H9 (cell line): ENCODE data around the gene EPHA2. TPM values are rescaled to one million over a fixed set of nuclear protein-coding genes. Genes with fewer than 3 reads are reported as not detected.

Experiments
- DNase-seq: peaks from one replicate; pipeline ENCODE4 v3.0.0-alpha.2; 2017
- H2AFZ ChIP-seq: one replicate; pipeline ENCODE4 v1.6.1; 2013; ENCODE audit warnings: mild to moderate bottlenecking, low read length, control low read depth, moderate library complexity
- H2AK5ac ChIP-seq: 2 replicates; pipeline ENCODE4 v1.6.1; 2013; ENCODE audit warnings: low read length, control low read depth, mixed read lengths; ENCODE audit not compliant: insufficient read length
- H2BK120ac ChIP-seq: one replicate; pipeline ENCODE4 v1.6.1; 2013; ENCODE audit warnings: low read depth, mild to moderate bottlenecking, low read length, control low read depth, inconsistent platforms; ENCODE audit not compliant: poor library complexity, severe bottlenecking
- H2BK12ac ChIP-seq: 2 replicates; pipeline ENCODE4 v1.6.1; 2013; ENCODE audit warnings: low read length, control low read depth, mixed read lengths, low read depth; ENCODE audit not compliant: insufficient read length
- H2BK15ac ChIP-seq: 2 replicates; pipeline ENCODE4 v1.6.1; 2013; ENCODE audit warnings: low read depth, low read length, control low read depth
- H2BK20ac ChIP-seq: one replicate; pipeline ENCODE4 v1.6.1; 2013; ENCODE audit warnings: low read depth, mild to moderate bottlenecking, low read length, control low read depth, inconsistent platforms; ENCODE audit not compliant: poor library complexity, severe bottlenecking
- H2BK5ac ChIP-seq: 2 replicates; pipeline ENCODE4 v1.6.1; 2013; ENCODE audit warnings: low read length, control low read depth, mixed read lengths; ENCODE audit not compliant: insufficient read length
- H3K14ac ChIP-seq: 2 replicates; pipeline ENCODE4 v1.6.1; 2013; ENCODE audit warnings: low read length, control low read depth; ENCODE audit not compliant: insufficient read depth
- H3K18ac ChIP-seq: 2 replicates; pipeline ENCODE4 v1.6.1; 2013; ENCODE audit warnings: low read depth, mild to moderate bottlenecking, mixed read lengths, low read length, control low read depth; ENCODE audit not compliant: insufficient read length
- H3K23ac ChIP-seq: 2 replicates; pipeline ENCODE4 v1.6.1; 2013; ENCODE audit warnings: low read length, control low read depth, mixed read lengths, low read depth; ENCODE audit not compliant: insufficient read length
- H3K23me2 ChIP-seq: 2 replicates; pipeline ENCODE4 v1.6.1; 2013; ENCODE audit warnings: low read depth, mild to moderate bottlenecking, mixed read lengths, low read length, control low read depth; ENCODE audit not compliant: insufficient read length, poor library complexity, severe bottlenecking
- H3K27ac ChIP-seq: 2 replicates; pipeline ENCODE4 v1.5.1; 2013; ENCODE audit warnings: low read length, control low read depth, mixed read lengths, low read depth; ENCODE audit not compliant: insufficient read length
- H3K27me3 ChIP-seq: 2 replicates; pipeline ENCODE4 v1.6.1; 2013; ENCODE audit warnings: low read length, control low read depth, inconsistent platforms; ENCODE audit not compliant: insufficient read depth
- H3K4ac ChIP-seq: 2 replicates; pipeline ENCODE4 v1.6.1; 2013; ENCODE audit warnings: low read depth, mild to moderate bottlenecking, control low read depth, inconsistent platforms, low read length, moderate library complexity
- H3K4me1 ChIP-seq: 2 replicates; pipeline ENCODE4 v1.6.1; 2013; ENCODE audit warnings: low read length, control low read depth, inconsistent platforms; ENCODE audit not compliant: insufficient read depth
- H3K4me2 ChIP-seq: 2 replicates; pipeline ENCODE4 v1.6.1; 2013; ENCODE audit warnings: low read length, control low read depth, mixed read lengths; ENCODE audit not compliant: insufficient read length, insufficient read depth
- H3K56ac ChIP-seq: 2 replicates; pipeline ENCODE4 v1.6.1; 2013; ENCODE audit warnings: low read depth, mild to moderate bottlenecking, mixed read lengths, low read length, control low read depth; ENCODE audit not compliant: insufficient read length
- H3K79me1 ChIP-seq: 2 replicates; pipeline ENCODE4 v1.6.1; 2013; ENCODE audit warnings: low read depth, mild to moderate bottlenecking, moderate library complexity, low read length, control low read depth, inconsistent platforms; ENCODE audit not compliant: insufficient read depth, poor library complexity, severe bottlenecking
- H3K79me2 ChIP-seq: 2 replicates; pipeline ENCODE4 v1.6.1; 2013; ENCODE audit warnings: low read length, control low read depth, inconsistent platforms; ENCODE audit not compliant: insufficient read depth
- H3K9ac ChIP-seq: 2 replicates; pipeline ENCODE4 v1.6.1; 2013; ENCODE audit warnings: low read length, control low read depth, mixed read lengths; ENCODE audit not compliant: insufficient read length; ENCODE audit errors: extremely low read depth
- H3K9me3 ChIP-seq: one replicate; pipeline ENCODE4 v1.6.1; 2013; ENCODE audit warnings: low read depth, low read length, inconsistent platforms; ENCODE audit not compliant: control insufficient read depth
- H3T11ph ChIP-seq: one replicate; pipeline ENCODE4 v1.6.1; 2013; ENCODE audit warnings: mild to moderate bottlenecking, low read length, control low read depth, inconsistent platforms
- H4K20me1 ChIP-seq: one replicate; pipeline ENCODE4 v1.6.1; 2013; ENCODE audit not compliant: control insufficient read depth, insufficient read length, insufficient read depth
- H4K5ac ChIP-seq: 2 replicates; pipeline ENCODE4 v1.6.1; 2013; ENCODE audit warnings: low read depth, mild to moderate bottlenecking, mixed read lengths, low read length, control low read depth; ENCODE audit not compliant: insufficient read length
- H4K8ac ChIP-seq: replicated peaks from 2 replicates; pipeline ENCODE4 v1.6.1; 2013; ENCODE audit warnings: low read length, control low read depth, mixed read lengths, low read depth; ENCODE audit not compliant: insufficient read length
- H4K91ac ChIP-seq: 2 replicates; pipeline ENCODE4 v1.6.1; 2013; ENCODE audit warnings: low read depth, mild to moderate bottlenecking, moderate library complexity, mixed read lengths, low read length, control low read depth; ENCODE audit not compliant: insufficient read length
- H3K27ac Mint-ChIP-seq, 3 experiments: 2 replicates in 2 of 3; 3 replicates in 1 of 3; pipeline ENCODE4 v1.8.0; 2020 to 2021; ENCODE audit warnings: mixed read lengths in 3 of 3, mild to moderate bottlenecking in 1 of 3, moderate library complexity in 1 of 3
- H3K27me3 Mint-ChIP-seq: 2 replicates; pipeline ENCODE4 v1.8.0; 2021; ENCODE audit warnings: low read depth, mild to moderate bottlenecking, moderate library complexity, mixed read lengths
- H3K36me3 Mint-ChIP-seq, 3 experiments: 2 replicates in 2 of 3; 3 replicates in 1 of 3; pipeline ENCODE4 v1.8.0; 2020 to 2021; ENCODE audit warnings: low read depth in 3 of 3, mixed read lengths in 3 of 3; ENCODE audit not compliant: insufficient read depth in 1 of 3
- H3K4me1 Mint-ChIP-seq, 2 experiments: 2 replicates each; pipeline ENCODE4 v1.8.0; 2020; ENCODE audit warnings: mixed read lengths in 2 of 2
- H3K4me3 Mint-ChIP-seq, 2 experiments: 2 replicates in 1 of 2; 3 replicates in 1 of 2; pipeline ENCODE4 v1.8.0; 2020 to 2021; ENCODE audit warnings: mild to moderate bottlenecking in 2 of 2, mixed read lengths in 2 of 2, moderate library complexity in 1 of 2
- H3K9me3 Mint-ChIP-seq, 2 experiments: 2 replicates in 1 of 2; 3 replicates in 1 of 2; pipeline ENCODE4 v1.8.0; 2020; ENCODE audit warnings: mild to moderate bottlenecking in 2 of 2, mixed read lengths in 2 of 2, moderate library complexity in 1 of 2
- CTCF ChIP-seq: fragments of 200-600 bp; sonication (generic); conservative IDR thresholded peaks from 3 replicates; pipeline ENCODE4 v1.8.0; 2021; ENCODE audit warnings: antibody characterized with exemption, mild to moderate bottlenecking
- WGBS: extraction: QIAGEN DNeasy Blood & Tissue Kit; methylation state at CpG from one replicate; pipeline ENCODE4 v1.1.7; 2013; ENCODE audit warnings: missing lambda C conversion rate, low lambda C conversion rate, mixed read lengths; ENCODE audit not compliant: insufficient read length; ENCODE audit errors: extremely low coverage; 5-methylcytosine and 5-hydroxymethylcytosine counted together
- total RNA-seq: library from RNA; stranded (reverse); gene quantifications from 2 replicates; pipeline ENCODE4 v1.2.1, GENCODE V29; 2021

EPHA2 gene
- total RNA-seq, 1 experiment from 2014 or later, result 33.1 TPM

GRCh38 chr1:16075337-16076030 is 80.4 kb downstream of the EPHA2 start:
- H3K4me2 ChIP-seq, result no peak overlapping the region
- no peak overlapping the region for H3K27ac ChIP-seq
- no peak overlapping the region for H3K4ac ChIP-seq
- no peak overlapping the region for H2AK5ac ChIP-seq
- no peak overlapping the region for H3T11ph ChIP-seq
- Mint-ChIP-seq H3K27ac (no peak overlapping the region), H3K9me3 (no peaks in the 10 kb centered on the region; a peak in 1 of 5 replicates), H3K27me3 (peaks cover 64% of the 10 kb centered on the region), H3K4me3 (no peak overlapping the region), H3K4me1 (peaks cover 12 to 24% of the 10 kb centered on the region in 2 experiments), H3K36me3 (no peaks in the 10 kb centered on the region)
- no peak overlapping the region for H4K5ac ChIP-seq
- no peak overlapping the region for H2BK5ac ChIP-seq
- WGBS, result no CpG with 5 or more reads among the region's 11 CpGs
- H3K79me1 ChIP-seq, result no peaks in the 10 kb centered on the region
- H3K56ac ChIP-seq, result no peak overlapping the region
- no peak for TF ChIP-seq CTCF
- no peaks in the 10 kb centered on the region for H4K20me1 ChIP-seq
- no peak overlapping the region for H3K9ac ChIP-seq
- no peak overlapping the region for H2AFZ ChIP-seq
- no peak overlapping the region for H2BK120ac ChIP-seq
- H4K8ac ChIP-seq, result no peak overlapping the region
- H2BK20ac ChIP-seq, result no peak overlapping the region
- H3K23ac ChIP-seq, result no peak overlapping the region
- H3K23me2 ChIP-seq, result peaks cover 5% of the 10 kb centered on the region
- no peak overlapping the region for H3K18ac ChIP-seq
- no peak overlapping the region for H4K91ac ChIP-seq
- H3K9me3 ChIP-seq, result no peaks in the 10 kb centered on the region
- peaks cover 5% of the 10 kb centered on the region; the same call in 1 of the 2 replicates for H3K27me3 ChIP-seq
- no peak for DNase-seq
- no peaks in the 10 kb centered on the region for H3K79me2 ChIP-seq
- H2BK12ac ChIP-seq, result no peak overlapping the region
- no peaks in the 10 kb centered on the region for H3K4me1 ChIP-seq
- H3K14ac ChIP-seq, result no peak overlapping the region
- no peak overlapping the region for H2BK15ac ChIP-seq

Other genes starting within 250 kb of the EPHA2 start
- 16.5 and 16.7 TPM in 2 replicates for gene ZBTB17, start 180.0 kb downstream of the EPHA2 start, total RNA-seq
- gene SRARP, start 151.8 kb downstream of the EPHA2 start, total RNA-seq, result not detected in 2 replicates
- gene HSPB7, start 138.0 kb downstream of the EPHA2 start, total RNA-seq, result not detected in 2 replicates
- gene CLCNKA, start 134.0 kb downstream of the EPHA2 start, total RNA-seq, result 0.37 and 0.98 TPM in 2 replicates
- 1.7 and 1.8 TPM in 2 replicates for gene CLCNKB, start 112.3 kb downstream of the EPHA2 start, total RNA-seq
- gene FAM131C, start 82.4 kb downstream of the EPHA2 start, total RNA-seq, result 0.48 and 0.61 TPM in 2 replicates
- 18.5 and 21.1 TPM in 2 replicates for gene ARHGEF19, start 56.6 kb upstream of the EPHA2 start, total RNA-seq
- gene CPLANE2, start 81.1 kb upstream of the EPHA2 start, total RNA-seq, result 6.3 and 7.7 TPM in 2 replicates
- 17.4 and 19.0 TPM in 2 replicates for gene FBXO42, start 196.4 kb upstream of the EPHA2 start, total RNA-seq
- 118 and 119 TPM in 2 replicates for gene SZRD1, start 211.2 kb upstream of the EPHA2 start, total RNA-seq